H1 (cell line): Measurements from ENCODE around the gene CXCL17. TPM values are rescaled to one million over a fixed set of nuclear protein-coding genes. Genes with fewer than 3 reads are reported as not detected.

ENCODE experiments used
- CTCF ChIA-PET: fragments of 300-600 bp; sonication (Branson Sonifier 250); formaldehyde crosslinking; loops from one replicate; lab custom pipeline; 2021; ENCODE audit not compliant: partially characterized antibody; lab: Charles Lee
- POLR2A ChIA-PET: fragments of 300-600 bp; sonication (Branson Sonifier 250); formaldehyde crosslinking; loops from one replicate; lab custom pipeline; 2021; ENCODE audit warnings: inconsistent platforms; ENCODE audit not compliant: partially characterized antibody; lab: Charles Lee
- DNase-seq, 2 experiments: peaks; one replicate each; pipeline versions ENCODE4 v3.0.0 to v3.0.0-alpha.2; 2010 to 2022; ENCODE audit warnings: low spot score in 2 of 2, low read depth in 1 of 2, mixed read lengths in 1 of 2
- FAIRE-seq: peaks from 2 replicates; lab custom pipeline; 2011; peaks lifted over from hg19 to GRCh38; lab: Jason Lieb, UNC
- H2AFZ ChIP-seq: 2 replicates; pipeline ENCODE4 v1.8.1; 2012; ENCODE audit warnings: low read length, inconsistent platforms
- H2AK5ac ChIP-seq: 2 replicates; pipeline ENCODE4 v1.6.1; 2013; ENCODE audit warnings: low read depth, low read length
- H2BK120ac ChIP-seq: replicated peaks from 2 replicates; pipeline ENCODE3; 2013; ENCODE audit warnings: low read depth, low read length, inconsistent platforms
- H2BK12ac ChIP-seq: 2 replicates; pipeline ENCODE4 v1.6.1; 2013; ENCODE audit warnings: low read depth, low read length
- H2BK15ac ChIP-seq: 2 replicates; pipeline ENCODE4 v1.6.1; 2013; ENCODE audit warnings: low read length
- H2BK20ac ChIP-seq: 2 replicates; pipeline ENCODE4 v1.6.1; 2013; ENCODE audit warnings: low read length
- H2BK5ac ChIP-seq: 2 replicates; pipeline ENCODE4 v1.6.1; 2013; ENCODE audit warnings: low read depth, low read length
- H3K14ac ChIP-seq: 2 replicates; pipeline ENCODE4 v1.6.1; 2013; ENCODE audit warnings: inconsistent platforms; ENCODE audit not compliant: insufficient read length
- H3K18ac ChIP-seq: 2 replicates; pipeline ENCODE4 v1.6.1; 2013; ENCODE audit warnings: low read length; ENCODE audit errors: extremely low read depth
- H3K23ac ChIP-seq: 2 replicates; pipeline ENCODE4 v1.6.1; 2013; ENCODE audit warnings: inconsistent platforms; ENCODE audit not compliant: insufficient read length
- H3K23me2 ChIP-seq: 2 replicates; pipeline ENCODE4 v1.6.1; 2013; ENCODE audit warnings: low read depth, low read length
- H3K27ac ChIP-seq: 2 replicates; pipeline ENCODE4 v1.6.1; 2011; ENCODE audit warnings: low read depth, low read length, inconsistent platforms
- H3K27me3 ChIP-seq, 4 experiments: replicated peaks in 1 of 4; 1 replicate in 1 of 4; 2 replicates in 3 of 4; pipeline versions ENCODE4 v1.6.1 to v1.8.1; 2011 to 2013; ENCODE audit warnings: low read length in 3 of 4, mild to moderate bottlenecking in 3 of 4, inconsistent platforms in 2 of 4, mixed read lengths in 2 of 4, moderate library complexity in 1 of 4; ENCODE audit not compliant: control insufficient read depth in 3 of 4, insufficient read depth in 3 of 4; ENCODE audit errors: extremely low read depth in 1 of 4
- H3K36me3 ChIP-seq, 4 experiments: 2 replicates each; pipeline versions ENCODE4 v1.6.1 to v1.8.1; 2011 to 2013; ENCODE audit warnings: mild to moderate bottlenecking in 4 of 4, low read length in 3 of 4, moderate library complexity in 2 of 4, control low read depth in 1 of 4, inconsistent platforms in 1 of 4; ENCODE audit not compliant: insufficient read depth in 4 of 4, control insufficient read depth in 2 of 4
- H3K4ac ChIP-seq: replicated peaks from 2 replicates; pipeline ENCODE3; 2013; ENCODE audit warnings: low read length, low read depth, mixed read lengths, inconsistent platforms; ENCODE audit not compliant: insufficient read length
- H3K4me1 ChIP-seq, 4 experiments: replicated peaks in 1 of 4; 1 replicate in 1 of 4; 2 replicates in 3 of 4; pipeline versions ENCODE4 v1.6.1 to v1.8.1; 2011 to 2013; ENCODE audit warnings: low read length in 3 of 4, inconsistent platforms in 2 of 4, mixed read lengths in 1 of 4; ENCODE audit not compliant: insufficient read depth in 4 of 4, control insufficient read depth in 3 of 4
- H3K4me2 ChIP-seq, 2 experiments: 2 replicates each; pipeline versions ENCODE4 v1.6.1 to v1.8.1; 2011 to 2013; ENCODE audit warnings: low read depth in 2 of 2, low read length in 2 of 2, control low read depth in 1 of 2, inconsistent platforms in 1 of 2, mild to moderate bottlenecking in 1 of 2; ENCODE audit not compliant: insufficient read depth in 1 of 2
- H3K4me3 ChIP-seq, 4 experiments: fragments of 200-600, 300-600 bp in 1 of 4; sonication (generic), shearing (Covaris generic), sonication (Bioruptor Twin) in 1 of 4; 2 replicates each; pipeline versions ENCODE4 v1.5.1 to v1.8.1; 2011 to 2016; ENCODE audit warnings: low read length in 4 of 4, low read depth in 3 of 4, control low read depth in 2 of 4, inconsistent platforms in 2 of 4, mild to moderate bottlenecking in 2 of 4, mixed read lengths in 1 of 4, moderate library complexity in 1 of 4; ENCODE audit not compliant: insufficient read depth in 2 of 4; ENCODE audit errors: extremely low read depth in 1 of 4
- H3K56ac ChIP-seq: replicated peaks from 2 replicates; pipeline ENCODE3; 2013; ENCODE audit warnings: low read depth, mild to moderate bottlenecking, mixed read lengths, low read length, inconsistent platforms; ENCODE audit not compliant: insufficient read length
- H3K79me1 ChIP-seq: 2 replicates; pipeline ENCODE4 v1.6.1; 2013; ENCODE audit warnings: low read depth, low read length, control low read depth
- H3K79me2 ChIP-seq, 2 experiments: 2 replicates each; pipeline versions ENCODE4 v1.6.1 to v1.8.1; 2012 to 2013; ENCODE audit warnings: low read length in 2 of 2, mild to moderate bottlenecking in 2 of 2, inconsistent platforms in 1 of 2; ENCODE audit not compliant: insufficient read depth in 2 of 2, control insufficient read depth in 1 of 2
- H3K9ac ChIP-seq, 4 experiments: replicated peaks in 1 of 4; 1 replicate in 1 of 4; 2 replicates in 3 of 4; pipeline versions ENCODE4 v1.6.1 to v1.8.1; 2011 to 2013; ENCODE audit warnings: low read depth in 3 of 4, low read length in 3 of 4, control low read depth in 2 of 4, mild to moderate bottlenecking in 2 of 4, moderate library complexity in 2 of 4, inconsistent platforms in 1 of 4; ENCODE audit errors: extremely low read depth in 1 of 4
- H3K9me3 ChIP-seq, 2 experiments: 2 replicates each; pipeline versions ENCODE4 v1.6.1 to v1.8.1; 2012 to 2013; ENCODE audit warnings: mild to moderate bottlenecking in 2 of 2, moderate library complexity in 2 of 2, control low read depth in 1 of 2, inconsistent platforms in 1 of 2, low read depth in 1 of 2, low read length in 1 of 2, mixed read lengths in 1 of 2; ENCODE audit not compliant: insufficient read depth in 2 of 2
- H4K20me1 ChIP-seq, 2 experiments: replicated peaks in 1 of 2; 2 replicates each; pipeline versions ENCODE3 to v1.8.1; 2011 to 2013; ENCODE audit warnings: inconsistent platforms in 2 of 2, low read length in 2 of 2, mild to moderate bottlenecking in 1 of 2; ENCODE audit not compliant: insufficient read depth in 2 of 2, control insufficient read depth in 1 of 2
- H4K5ac ChIP-seq: 2 replicates; pipeline ENCODE4 v1.6.1; 2013; ENCODE audit warnings: low read length, low read depth, mixed read lengths, inconsistent platforms; ENCODE audit not compliant: insufficient read length
- H4K8ac ChIP-seq: 2 replicates; pipeline ENCODE4 v1.8.0; 2013; ENCODE audit warnings: mild to moderate bottlenecking, moderate library complexity, low read length, inconsistent platforms; ENCODE audit not compliant: insufficient read depth; ENCODE audit errors: extremely low read depth
- H4K91ac ChIP-seq: replicated peaks from 2 replicates; pipeline ENCODE3; 2013; ENCODE audit warnings: low read length, mixed read lengths, inconsistent platforms; ENCODE audit not compliant: insufficient read length
- CBX8 ChIP-seq: fragments of 300-800, 300-1000 bp; sonication (generic); IDR thresholded peaks from 2 replicates; pipeline ENCODE4 v1.7.1; 2016; ENCODE audit warnings: low read depth, low read length, borderline replicate concordance
- EZH2 ChIP-seq: fragments of 200-600 bp; sonication (generic); IDR thresholded peaks from 2 replicates; pipeline ENCODE4 v1.7.1; 2012; ENCODE audit warnings: low read depth, mild to moderate bottlenecking, moderate library complexity, low read length, inconsistent platforms; ENCODE audit not compliant: severe bottlenecking
- GABPA ChIP-seq: IDR thresholded peaks from 2 replicates; pipeline ENCODE4 v1.6.1; 2011; ENCODE audit warnings: mild to moderate bottlenecking, low read length, moderate library complexity, borderline replicate concordance; ENCODE audit not compliant: insufficient read depth
- HDAC6 ChIP-seq: IDR thresholded peaks from one replicate; pipeline ENCODE4 v1.7.1; 2012; ENCODE audit warnings: low read depth, mild to moderate bottlenecking, inconsistent platforms, low read length, moderate library complexity
- NANOG ChIP-seq: IDR thresholded peaks from 2 replicates; pipeline ENCODE4 v1.6.1; 2011; ENCODE audit warnings: low read length, low read depth, mild to moderate bottlenecking, inconsistent platforms; ENCODE audit not compliant: insufficient read depth, poor library complexity, severe bottlenecking
- RNF2 ChIP-seq: fragments of 200-900, 300-1000 bp; sonication (generic); IDR thresholded peaks from 2 replicates; pipeline ENCODE4 v1.7.1; 2016; ENCODE audit warnings: borderline replicate concordance, low read depth, mild to moderate bottlenecking, antibody characterized with exemption, low read length; ENCODE audit not compliant: poor library complexity, severe bottlenecking; ENCODE audit errors: missing control alignments
- SP4 ChIP-seq: IDR thresholded peaks from 2 replicates; pipeline ENCODE4 v1.6.1; 2012; ENCODE audit warnings: low read length, inconsistent platforms
- WGBS, 2 experiments: shearing (Covaris generic) in 1 of 2; methylation state at CpG; one replicate each; pipeline versions ENCODE4 v1.1.6 to v1.1.7; 2013 to 2015; ENCODE audit warnings: low lambda C conversion rate in 2 of 2, mixed read lengths in 2 of 2, inconsistent platforms in 1 of 2, low coverage in 1 of 2, missing lambda C conversion rate in 1 of 2; ENCODE audit not compliant: insufficient replicate concordance in 2 of 2, insufficient coverage in 1 of 2, insufficient read length in 1 of 2; ENCODE audit errors: extremely low coverage in 1 of 2, missing lambda C conversion rate in 1 of 2; 5-methylcytosine and 5-hydroxymethylcytosine counted together
- polyA plus RNA-seq, 7 experiments: library from polyadenylated mRNA; depleted of rRNA in 3 of 7; stranded (reverse) in 5 of 7; unstranded in 2 of 7; fragments of >200 nt in 5 of 7; fragments of 200-250 nt in 2 of 7; gene quantifications; 1 replicate in 5 of 7; 2 replicates in 1 of 7; 4 replicates in 1 of 7; pipeline versions ENCODE4 v1.2.1 to v1.2.3, GENCODE V29; 2011 to 2013; ENCODE audit warnings: missing spikeins in 2 of 7, mixed read lengths in 2 of 7
- total RNA-seq: library from RNA; stranded (reverse); fragmentation: NEBNext Ultra II Directional; extraction: Animal tissue kit (Norgen Biotek cat#: 25700); gene quantifications from 2 replicates; pipeline ENCODE4 v1.2.1, GENCODE V29; 2021
- TF ChIP-seq, protein P1 (sequence below): IDR thresholded peaks from 2 replicates; pipeline ENCODE4 v1.6.1; 2012; ENCODE audit warnings: inconsistent platforms

The CXCL17 gene
- total and polyA plus RNA-seq, 2 of the 8 experiments (the other 6 are each of a cell fraction or from before 2014, with no cell fraction given), result not detected

DNA sequence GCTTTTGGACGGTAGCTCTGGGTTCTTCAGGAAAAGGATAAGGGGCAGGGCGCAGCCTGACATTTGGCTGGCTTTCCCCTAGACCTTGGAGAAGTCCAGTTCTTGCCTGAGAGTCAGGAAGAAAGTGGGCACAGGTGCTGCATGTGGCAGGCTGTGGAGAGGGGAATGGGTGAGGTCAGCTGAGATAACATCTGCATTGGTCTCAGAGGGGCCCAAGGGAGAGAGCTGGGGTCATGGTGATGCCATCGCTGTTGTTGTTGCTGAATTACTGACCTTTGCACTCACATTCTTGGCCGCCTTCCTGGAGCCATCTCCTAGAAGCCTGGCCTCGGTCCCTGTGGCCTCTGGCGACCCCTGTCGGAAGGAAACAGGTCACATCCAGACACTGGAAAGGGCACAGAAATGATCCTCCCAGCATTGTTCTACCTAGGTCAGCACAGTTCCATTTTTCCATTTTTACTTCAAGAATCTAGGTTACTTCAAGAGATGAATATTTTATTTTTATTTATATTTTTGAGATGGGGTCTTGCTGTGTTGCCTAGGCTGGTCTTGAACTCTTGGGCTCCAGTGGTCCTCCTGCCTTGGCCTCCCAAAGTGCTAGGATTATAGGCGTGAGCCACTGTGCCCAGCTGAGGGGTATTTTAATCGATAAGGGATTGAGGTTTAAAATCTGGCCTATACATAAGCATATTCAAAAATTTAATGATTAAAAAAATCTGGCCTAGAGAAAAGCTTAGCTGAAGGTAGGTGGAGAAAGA, 9.1 kb downstream of the CXCL17 start:
- H4K91ac ChIP-seq, result no peak overlapping the region
- no peak overlapping the region for H3K4me3 ChIP-seq
- no peak overlapping the region for H2BK120ac ChIP-seq
- H3K79me2 ChIP-seq, result no peaks in the 10 kb centered on the region
- H2BK20ac ChIP-seq, result no peak overlapping the region
- DNase-seq, result peak in 1 of 2 experiments; percentile 90
- POLR2A ChIA-PET, result interaction anchor here (0.9 to 3.7 kb wide), 3 partner anchors 10 to 41 kb away, joined by 3 to 24 read pairs (median 3); no protein-coding TSS in a partner anchor
- H4K5ac ChIP-seq, result peak overlapping the region; percentile 19
- no peak overlapping the region for H4K8ac ChIP-seq
- H3K27me3 ChIP-seq, result peaks cover 0 to 3% (median 0%) of the 10 kb centered on the region in 4 experiments; a peak in 2 of 7 replicates
- H3K9me3 ChIP-seq, result no peaks in the 10 kb centered on the region
- H4K20me1 ChIP-seq, result no peaks in the 10 kb centered on the region
- H2BK15ac ChIP-seq, result 0 out of 2 replicates have a peak overlapping the region, but pooled peaks have one; percentile 94
- H3K23me2 ChIP-seq, result no peaks in the 10 kb centered on the region
- H3K4ac ChIP-seq, result no peak overlapping the region
- H3K36me3 ChIP-seq, result no peaks in the 10 kb centered on the region
- CTCF ChIA-PET, result interaction anchor here (0.8 to 6.7 kb wide), 28 partner anchors 8 to 1229 kb away, joined by 3 to 101 read pairs (median 4); partner anchors contain the start of genes CEACAM1, CXCL17 and LIPE
- H3K79me1 ChIP-seq, result no peaks in the 10 kb centered on the region
- peak; percentile 70 for FAIRE-seq
- H3K56ac ChIP-seq, result no peak overlapping the region
- no peak overlapping the region for H2BK12ac ChIP-seq
- H2AK5ac ChIP-seq, result no peak overlapping the region
- peak overlapping the region; percentile 95 for H2AFZ ChIP-seq
- peaks cover 0 to 2% (median 1%) of the 10 kb centered on the region in 4 experiments; a peak in 1 of 7 replicates for H3K4me1 ChIP-seq
- no peak overlapping the region for H3K9ac ChIP-seq
- peak overlapping the region in 1 of 2 experiments; percentile 52; a peak in 1 of 4 replicates for H3K4me2 ChIP-seq
- H2BK5ac ChIP-seq, result no peak overlapping the region
- no peak overlapping the region for H3K27ac ChIP-seq
- peak overlapping the region; percentile 76; the same call in 1 of the 2 replicates for H3K18ac ChIP-seq
- 49% methylated on average over 9 of the region's 9 CpGs; no CpG with 5 or more reads in 1 of the 2 experiments for WGBS, 2 experiments
- no peak overlapping the region for H3K14ac ChIP-seq
- H3K23ac ChIP-seq, result no peak overlapping the region
- TF ChIP-seq, protein P1, sequence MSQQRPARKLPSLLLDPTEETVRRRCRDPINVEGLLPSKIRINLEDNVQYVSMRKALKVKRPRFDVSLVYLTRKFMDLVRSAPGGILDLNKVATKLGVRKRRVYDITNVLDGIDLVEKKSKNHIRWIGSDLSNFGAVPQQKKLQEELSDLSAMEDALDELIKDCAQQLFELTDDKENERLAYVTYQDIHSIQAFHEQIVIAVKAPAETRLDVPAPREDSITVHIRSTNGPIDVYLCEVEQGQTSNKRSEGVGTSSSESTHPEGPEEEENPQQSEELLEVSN, result no peak
- no peak for TF ChIP-seq GABPA
- TF ChIP-seq RNF2, result no peak
- no peak for TF ChIP-seq HDAC6
- TF ChIP-seq EZH2, result no peak
- no peak for TF ChIP-seq CBX8
- no peak for TF ChIP-seq SP4
- TF ChIP-seq NANOG, result no peak
